Measurements from ENCODE around the gene RELB. TPM values are rescaled to one million over a fixed set of nuclear protein-coding genes. Genes with fewer than 3 reads are reported as not detected.

Gene RELB
- polyA plus RNA-seq, 4 donors: 4.0 to 7.4 (median 6.8) TPM

DNA sequence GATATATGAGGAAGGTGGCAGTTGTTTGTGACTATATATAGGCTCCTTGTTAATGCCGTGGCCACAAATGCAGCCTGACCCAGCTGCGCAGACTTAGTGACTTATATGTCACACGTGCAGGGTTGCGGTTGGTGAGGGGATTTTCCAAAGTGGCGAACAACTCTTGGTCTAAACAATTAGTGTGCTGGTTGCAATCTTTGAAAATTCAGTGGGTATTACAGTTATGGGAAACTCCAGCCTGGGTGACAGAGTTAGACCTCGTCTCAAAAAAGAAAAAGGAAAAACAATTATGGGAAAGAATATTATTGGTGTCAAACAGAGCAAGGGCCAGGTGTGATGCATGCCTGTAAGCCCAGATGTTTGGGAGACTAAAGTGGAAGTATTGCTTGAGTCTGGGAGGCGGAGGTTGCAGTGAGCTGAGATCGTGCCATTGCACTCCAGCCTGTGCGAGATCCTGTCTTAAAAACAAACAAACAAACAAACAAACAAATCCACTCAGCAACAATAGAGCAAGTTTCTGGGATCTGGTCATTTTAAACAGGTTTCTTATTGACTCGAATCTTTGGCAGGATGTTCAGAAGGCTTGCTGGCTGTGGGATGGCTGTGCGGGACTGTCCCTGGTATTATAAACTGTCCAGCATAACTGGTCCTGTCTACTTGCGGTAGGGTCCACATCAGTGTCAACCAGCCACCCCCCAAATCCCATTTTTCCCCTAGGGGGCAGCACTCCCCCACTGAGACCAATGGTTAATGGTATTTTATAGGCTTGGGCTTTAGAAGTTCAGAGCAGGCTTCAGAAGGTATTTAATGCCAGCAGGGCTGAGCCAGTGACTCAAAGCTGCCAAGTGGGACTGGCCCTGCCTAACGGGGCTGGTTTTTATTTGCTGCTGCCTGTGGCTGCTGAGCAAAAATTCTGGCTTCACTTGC lies 15.4 kb downstream of the RELB start:
- peak in 3 of 4 donors; percentile 18 to 32 (median 29) for DNase-seq (ENCODE audit: low read depth in 4 of 4, low spot score in 2 of 4)

GRCh38 chr19:45019187-45019586 lies 17.9 kb downstream of the RELB start:
- no peak for DNase-seq (ENCODE audit: low read depth in 4 of 4, low spot score in 2 of 4)

- no peak for DNase-seq (ENCODE audit: low read depth in 4 of 4, low spot score in 2 of 4)
These were observed 18.8 kb downstream of the RELB start for GRCh38 chr19:45020071-45020470.

DNA sequence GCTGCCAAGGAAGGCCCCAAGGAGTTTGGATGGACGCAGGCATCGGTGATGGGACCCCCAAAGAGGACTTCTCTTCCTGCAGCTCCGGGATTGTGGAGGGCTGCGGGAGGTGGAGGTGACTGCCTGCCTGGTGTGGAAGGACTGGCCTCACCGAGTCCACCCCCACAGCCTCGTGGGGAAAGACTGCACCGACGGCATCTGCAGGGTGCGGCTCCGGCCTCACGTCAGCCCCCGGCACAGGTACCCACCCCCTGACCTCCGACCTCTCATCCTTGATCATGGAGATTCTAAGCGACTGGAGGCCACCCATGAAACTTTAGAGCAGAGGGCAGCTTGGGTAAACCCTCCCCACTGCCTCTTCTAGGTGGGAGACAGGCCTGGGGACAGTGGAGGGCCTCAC lies 20.7 kb downstream of the RELB start:
- no peak for DNase-seq (ENCODE audit: low read depth in 4 of 4, low spot score in 2 of 4)

DNA sequence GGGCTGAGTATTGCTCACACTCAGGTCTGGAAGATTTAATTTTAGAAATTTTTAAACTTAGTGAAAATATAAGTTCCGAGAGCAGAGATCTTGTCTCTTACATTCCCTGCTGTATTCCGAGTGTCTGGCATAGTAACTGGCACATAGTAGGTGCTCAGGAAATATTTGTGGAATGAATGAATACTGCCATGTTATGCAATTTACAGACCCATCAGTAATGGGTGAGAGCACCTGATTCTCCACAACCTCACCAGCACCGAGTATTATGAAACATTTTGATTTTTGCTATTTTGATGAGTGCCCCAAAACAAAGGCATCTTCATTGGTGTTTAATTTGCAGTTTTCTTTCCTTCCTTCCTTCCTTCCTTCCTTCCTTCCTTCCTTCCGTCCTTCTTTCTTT lies 21.8 kb downstream of the RELB start:
- DNase-seq (ENCODE audit: low read depth in 4 of 4, low spot score in 2 of 4): no peak

GRCh38 chr19:45025264-45025663 lies 24.0 kb downstream of the RELB start:
- DNase-seq (ENCODE audit: low read depth in 4 of 4, low spot score in 2 of 4): no peak

- DNase-seq (ENCODE audit: low read depth in 4 of 4, low spot score in 2 of 4): no peak
These were observed 26.1 kb downstream of the RELB start for GRCh38 chr19:45027371-45027770.

GRCh38 chr19:45030825-45031224 lies 29.6 kb downstream of the RELB start:
- DNase-seq (ENCODE audit: low read depth in 4 of 4, low spot score in 2 of 4): no peak

- no peak for DNase-seq (ENCODE audit: low read depth in 4 of 4, low spot score in 2 of 4)
These were observed 31.2 kb downstream of the RELB start for GRCh38 chr19:45032421-45032820.

DNA sequence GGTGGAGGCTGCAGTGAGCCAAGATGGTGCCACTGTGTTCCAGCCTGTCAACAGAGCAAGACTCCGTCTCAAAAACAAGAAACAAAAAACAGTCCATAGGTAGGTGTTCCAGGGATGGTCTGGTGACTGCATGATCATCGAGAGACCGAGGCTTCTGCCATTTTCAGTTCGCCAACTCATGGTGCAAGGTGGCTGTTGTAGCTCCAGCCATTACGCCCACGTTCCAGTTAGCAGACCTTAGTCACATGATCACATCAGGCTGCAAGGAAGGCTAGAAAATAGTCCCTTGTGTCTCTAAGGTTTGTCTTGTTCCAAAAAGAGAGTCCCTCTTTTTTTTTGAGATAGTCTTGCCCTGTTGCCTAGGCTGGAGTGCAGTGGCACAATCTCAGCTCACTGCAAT lies 34.5 kb downstream of the RELB start:
- DNase-seq (ENCODE audit: low read depth in 4 of 4, low spot score in 2 of 4): no peak

GRCh38 chr19:45037393-45038169 lies 36.3 kb downstream of the RELB start:
- no peak for DNase-seq (ENCODE audit: low read depth in 4 of 4, low spot score in 2 of 4)

GRCh38 chr19:45038931-45039893 lies 37.9 kb downstream of the RELB start, which contains the start of gene CLASRP:
TSS of gene CLASRP (plus strand) at chr19:45039045. CDS start at chr19:45040213, 1,168 bp downstream.
- DNase-seq (ENCODE audit: low read depth in 4 of 4, low spot score in 2 of 4): peak; percentile 56 to 89 (median 80)

GRCh38 chr19:45040059-45040771 lies 39.0 kb downstream of the RELB start:
- no peak for DNase-seq (ENCODE audit: low read depth in 4 of 4, low spot score in 2 of 4)

DNA sequence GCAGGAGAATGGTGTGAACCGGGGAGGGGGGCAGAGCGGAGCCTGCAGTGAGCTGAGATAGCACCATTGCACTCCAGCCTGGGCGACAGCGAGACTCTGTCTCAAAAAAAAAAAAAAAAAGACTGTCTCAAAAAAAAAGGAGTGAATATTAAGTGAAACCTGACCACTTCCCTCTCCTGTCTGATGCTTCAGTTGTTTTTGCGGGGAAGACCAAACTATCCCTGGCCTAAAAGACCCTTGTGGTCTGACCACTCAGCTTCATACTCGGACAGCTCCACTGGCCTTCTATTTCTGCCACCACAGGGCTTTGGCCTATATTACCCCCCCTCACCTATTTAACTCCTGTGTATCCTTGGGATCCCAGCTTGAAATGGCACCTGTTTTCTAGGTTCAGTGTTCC lies 39.9 kb downstream of the RELB start:
- no peak for DNase-seq (ENCODE audit: low read depth in 4 of 4, low spot score in 2 of 4)

GRCh38 chr19:45045671-45046353 lies 44.5 kb downstream of the RELB start:
- DNase-seq (ENCODE audit: low read depth in 4 of 4, low spot score in 2 of 4): no peak

- DNase-seq (ENCODE audit: low read depth in 4 of 4, low spot score in 2 of 4): no peak
These were observed 45.1 kb downstream of the RELB start for GRCh38 chr19:45046355-45046754.

DNA sequence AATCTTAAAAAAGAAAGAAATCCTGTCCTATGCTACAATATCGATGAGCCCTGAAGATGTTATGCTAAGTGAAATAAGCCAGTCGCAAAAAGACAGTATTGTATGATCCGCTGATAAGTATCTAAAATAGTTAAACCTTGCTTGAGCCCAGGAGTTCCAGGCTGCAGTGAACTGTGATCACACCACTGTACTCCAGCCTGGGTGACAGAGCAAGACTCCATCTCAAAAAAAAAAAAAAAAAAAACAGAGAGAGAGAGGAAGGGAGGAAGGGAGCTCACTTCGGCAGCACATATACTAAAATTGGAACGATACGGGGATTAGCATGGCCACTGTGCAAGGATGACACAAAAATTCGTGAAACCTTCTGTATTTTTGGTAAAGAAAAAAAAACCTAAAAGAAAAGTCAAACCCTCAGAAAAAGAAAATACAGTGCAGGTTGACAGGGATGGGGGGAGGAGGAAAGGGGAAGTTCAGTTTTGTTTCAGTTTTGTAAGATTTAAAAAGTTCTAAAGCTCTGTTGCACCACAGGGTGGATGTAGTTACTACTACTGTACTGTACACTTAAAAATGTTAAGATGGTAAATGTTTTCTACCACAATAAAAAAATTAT lies 46.0 kb downstream of the RELB start:
- DNase-seq (ENCODE audit: low read depth in 4 of 4, low spot score in 2 of 4): no peak

- no peak for DNase-seq (ENCODE audit: low read depth in 4 of 4, low spot score in 2 of 4)
These were observed 47.9 kb downstream of the RELB start for GRCh38 chr19:45049073-45049736.
